DOHH2 (cell line): ENCODE measurements around the gene SENP3.

Experiments
- CTCF ChIP-seq: fragments of 200-600 bp; sonication (generic); IDR thresholded peaks from one replicate; pipeline ENCODE4 v1.5.1; 2014; ENCODE audit warnings: antibody characterized with exemption, mild to moderate bottlenecking, low read depth, low read length; ENCODE audit not compliant: poor library complexity, severe bottlenecking
- EZH2phosphoT487 ChIP-seq: fragments of 200-600 bp; sonication (generic); IDR thresholded peaks from 2 replicates; pipeline ENCODE4 v1.6.1; 2017; ENCODE audit warnings: borderline replicate concordance, mild to moderate bottlenecking, antibody characterized with exemption, low read length, moderate library complexity, mixed read lengths

- TF ChIP-seq EZH2phosphoT487 (no peak), CTCF (no peak)
Measured at GRCh38 chr17:7573324-7574080, 11.8 kb downstream of the SENP3 start.
